Psoas muscle (tissue), 8 donors: ENCODE measurements around the gene FBXO31. TPM values are rescaled to one million over a fixed set of nuclear protein-coding genes. Genes with fewer than 3 reads are reported as not detected.
"Not testable (repeated sequence)": the region's sequence is repeated elsewhere in the genome, so short reads cannot be mapped to it uniquely, and the experiment has no call there.

Experiments used
- ATAC-seq, 4 donors: fragments of 200-7000 bp; cut with Tn5 transposase; one replicate each; pipeline ENCODE4 v1.9.1; 2020; ENCODE audit warnings: moderate library complexity in 3 of 4, mild to moderate bottlenecking in 2 of 4
- DNase-seq, 2 donors: peaks; one replicate each; pipeline ENCODE4 v3.0.0-alpha.2; 2020
- H3K27ac ChIP-seq: fragments of 200-600 bp; one replicate; pipeline ENCODE4 v1.8.0; 2022
- H3K27me3 ChIP-seq, 3 donors: fragments of 200-600 bp in 1 of 3; one replicate each; pipeline versions ENCODE4 v1.6.1 to v1.8.0; 2013 to 2022; ENCODE audit warnings: low read length in 2 of 3, mild to moderate bottlenecking in 2 of 3, moderate library complexity in 1 of 3; ENCODE audit not compliant: insufficient read depth in 3 of 3
- H3K36me3 ChIP-seq, 2 donors: fragments of 200-600 bp in 1 of 2; one replicate each; pipeline versions ENCODE4 v1.6.1 to v1.8.0; 2013 to 2022; ENCODE audit warnings: low read depth in 1 of 2, mild to moderate bottlenecking in 1 of 2, moderate library complexity in 1 of 2; ENCODE audit not compliant: insufficient read depth in 1 of 2
- H3K4me1 ChIP-seq: fragments of 200-600 bp; one replicate; pipeline ENCODE4 v1.8.0; 2022
- H3K4me3 ChIP-seq: fragments of 200-600 bp; one replicate; pipeline ENCODE4 v1.8.0; 2022; ENCODE audit warnings: mild to moderate bottlenecking
- H3K9me3 ChIP-seq: fragments of 200-600 bp; one replicate; pipeline ENCODE4 v1.8.0; 2022
- CTCF ChIP-seq: fragments of 200-600 bp; IDR thresholded peaks from one replicate; pipeline ENCODE4 v1.8.0; 2022; ENCODE audit warnings: antibody characterized with exemption
- WGBS, 3 donors: extraction: QIAGEN DNeasy Blood & Tissue Kit; methylation state at CpG; one replicate each; pipeline versions ENCODE4 v1.1.6 to v1.1.7; 2013; 5-methylcytosine and 5-hydroxymethylcytosine counted together
- intact Hi-C, 2 donors: fragments of 100-400 bp; cut with DNase I; formaldehyde crosslinking; loops; one replicate each; pipeline versions ENCODE4 v1.11.0 to v1.14.2; 2022
- polyA plus RNA-seq, 3 donors: library from polyadenylated mRNA; stranded (reverse); fragments of 200-250 nt; gene quantifications; one replicate each; pipeline ENCODE4 v1.2.3, GENCODE V29; 2013
- total RNA-seq, 4 donors: library from RNA; stranded (reverse); fragmentation: NEBNext Ultra II Directional in 2 of 4; extraction: Animal tissue kit (Norgen Biotek cat#: 25700) in 2 of 4; gene quantifications; one replicate each; pipeline versions ENCODE4 v1.2.1 to v1.2.4, GENCODE V29; 2021 to 2023
- donor health status: healthy with polysubstance abuse.
- donor health status: DM: no; HTN: no; CAD: no; lungs with moderate emphysema.
- donor health status: Bipolar disorder and iron deficiency.
- donor health status: healthy.
- donor health status: DM: yes; HTN: yes; CAD: no.
- donor health status: DM: no; HTN: no; CAD: no.
- donor health status: DM: no; HTN: no; CAD: no.
- donor health status: DM: yes; HTN: yes; CAD: no.

The FBXO31 gene
- total and polyA plus RNA-seq, 7 donors: 26.3 to 103 (median 95.3) TPM

- no peak for DNase-seq
- no peak for ATAC-seq
- Histone ChIP-seq H3K4me3 (no peak overlapping the region), H3K27ac (peak overlapping the region; percentile 99), H3K9me3 (no peaks in the 10 kb centered on the region), H3K27me3 (no peaks in the 10 kb centered on the region), H3K4me1 (peaks cover 42% of the 10 kb centered on the region), H3K36me3 (no peaks in the 10 kb centered on the region)
- 78 to 84% (median 79%) methylated on average over 5 of the region's 5 CpGs for WGBS, 3 donors
- intact Hi-C loops: no loop called here
- TF ChIP-seq CTCF: no peak
These were observed 5.7 kb upstream of the FBXO31 start for GRCh38 chr16:87389245-87389644.

GRCh38 chr16:87388818-87389134 lies 5.2 kb upstream of the FBXO31 start:
- peak overlapping the region; percentile 99 for H3K27ac ChIP-seq
- no peak for TF ChIP-seq CTCF
- peak overlapping the region; percentile 54 for H3K4me3 ChIP-seq
- intact Hi-C loops: no loop called here
- H3K9me3 ChIP-seq: no peaks in the 10 kb centered on the region
- no peaks in the 10 kb centered on the region for H3K27me3 ChIP-seq
- no peak for ATAC-seq
- WGBS, 3 donors: 5 to 20% (median 6%) methylated on average over 1 of the region's 1 CpG
- DNase-seq: no peak
- no peaks in the 10 kb centered on the region for H3K36me3 ChIP-seq
- peaks cover 38% of the 10 kb centered on the region for H3K4me1 ChIP-seq

GRCh38 chr16:87387942-87388817 lies 4.6 kb upstream of the FBXO31 start:
- ATAC-seq (peak; percentile 74 to 78 (median 76)), DNase-seq (peak; percentile 90 to 95)
- no peak for TF ChIP-seq CTCF
- no peaks in the 10 kb centered on the region for H3K27me3 ChIP-seq
- intact Hi-C loops: no loop called here
- whole genome bisulfite sequencing, 3 donors: 5 to 7% (median 6%) methylated on average over 18 of the region's 18 CpGs
- peaks cover 33% of the 10 kb centered on the region for H3K4me1 ChIP-seq
- H3K36me3 ChIP-seq: no peaks in the 10 kb centered on the region
- peak overlapping the region; percentile 54 for H3K4me3 ChIP-seq
- H3K9me3 ChIP-seq: no peaks in the 10 kb centered on the region
- peak overlapping the region; percentile 99 for H3K27ac ChIP-seq

- DNase-seq, intact Hi-C loops, H3K27me3 ChIP-seq, H3K36me3 ChIP-seq, H3K9me3 ChIP-seq, ATAC-seq: not testable (repeated sequence)
- peak overlapping the region; percentile 99 for H3K27ac ChIP-seq
- H3K4me1 ChIP-seq: peaks cover 47% of the 10 kb centered on the region
- H3K4me3 ChIP-seq: peak overlapping the region; percentile 77
- 56 to 76% (median 66%) methylated on average over 12 of the region's 12 CpGs for WGBS, 3 donors
These were observed 1.2 kb upstream of the FBXO31 start for GRCh38 chr16:87384875-87385167.

GRCh38 chr16:87384162-87384874 lies 742 bp upstream of the FBXO31 start:
- H3K27me3 ChIP-seq: no peaks in the 10 kb centered on the region
- intact Hi-C loops: no loop called here
- DNase-seq (peak; percentile 59 to 81), ATAC-seq (peak; percentile 20 to 46 (median 27))
- WGBS, 3 donors: 2 to 3% (median 3%) methylated on average over 54 to 64 of the region's 64 CpGs
- TF ChIP-seq CTCF: no peak
- H3K9me3 ChIP-seq: no peaks in the 10 kb centered on the region
- peaks cover 49% of the 10 kb centered on the region for H3K4me1 ChIP-seq
- H3K36me3 ChIP-seq: no peaks in the 10 kb centered on the region
- peak overlapping the region; percentile 77 for H3K4me3 ChIP-seq
- peak overlapping the region; percentile 99 for H3K27ac ChIP-seq
